HG02970 (cell line): ENCODE measurements around the gene PRIMA1.

ENCODE experiments used
- ATAC-seq: cut with Tn5 transposase; IDR thresholded peaks from one replicate; pipeline ENCODE4 v1.9.1; 2021; ENCODE audit warnings: mild to moderate bottlenecking, moderate library complexity, moderate number of reproducible peaks; ENCODE audit not compliant: unreplicated experiment, low FRiP score

Gene PRIMA1

GRCh38 chr14:93734086-93734822 lies 54.0 kb downstream of the PRIMA1 start:
- ATAC-seq: no peak

- no peak for ATAC-seq
Observed at GRCh38 chr14:93733631-93734030, 54.7 kb downstream of the PRIMA1 start.

GRCh38 chr14:93733231-93733630 lies 55.1 kb downstream of the PRIMA1 start:
- no peak for ATAC-seq

GRCh38 chr14:93732524-93732923 lies 55.8 kb downstream of the PRIMA1 start:
- no peak for ATAC-seq

- ATAC-seq: no peak
Observed at GRCh38 chr14:93731753-93732152, 56.5 kb downstream of the PRIMA1 start.

- no peak for ATAC-seq
Observed at GRCh38 chr14:93729993-93730392, 58.3 kb downstream of the PRIMA1 start.

- ATAC-seq: no peak
Observed at GRCh38 chr14:93728651-93729016, 59.7 kb downstream of the PRIMA1 start.

GRCh38 chr14:93727917-93728650 lies 60.2 kb downstream of the PRIMA1 start:
- ATAC-seq: no peak

- ATAC-seq: no peak
Observed at GRCh38 chr14:93727039-93727740, 61.1 kb downstream of the PRIMA1 start.

GRCh38 chr14:93725993-93726392 lies 62.3 kb downstream of the PRIMA1 start:
- ATAC-seq: no peak

GRCh38 chr14:93725002-93725582 lies 63.2 kb downstream of the PRIMA1 start:
- ATAC-seq: no peak

GRCh38 chr14:93723001-93723400 lies 65.3 kb downstream of the PRIMA1 start:
- ATAC-seq: no peak

- ATAC-seq: no peak
Observed at GRCh38 chr14:93720981-93721483, 67.3 kb downstream of the PRIMA1 start.

GRCh38 chr14:93720076-93720815 lies 68.0 kb downstream of the PRIMA1 start:
- ATAC-seq: no peak

GRCh38 chr14:93719256-93719655 lies 69.0 kb downstream of the PRIMA1 start:
- no peak for ATAC-seq

GRCh38 chr14:93717668-93718320 lies 70.5 kb downstream of the PRIMA1 start:
- ATAC-seq: no peak

- ATAC-seq: no peak
Observed at GRCh38 chr14:93716746-93717667, 71.3 kb downstream of the PRIMA1 start.

- no peak for ATAC-seq
Observed at GRCh38 chr14:93716002-93716745, 72.1 kb downstream of the PRIMA1 start.
